C1 segment of cervical spinal cord (tissue), 14 donors: ENCODE results near the gene HINT2.

ENCODE experiments used
- DNase-seq, 14 donors: peaks; one replicate each; lab custom pipeline; 2025; lab: John Stamatoyannopoulos, UW

The HINT2 gene

GRCh38 chr9:35840881-35841644 is 26.2 kb upstream of the HINT2 start:
- no peak for DNase-seq

- no peak for DNase-seq
Measured at GRCh38 chr9:35839926-35840325, 25.1 kb upstream of the HINT2 start.

- no peak for DNase-seq
Measured at GRCh38 chr9:35836595-35836994, 21.8 kb upstream of the HINT2 start.

GRCh38 chr9:35835766-35836165 is 20.9 kb upstream of the HINT2 start:
- DNase-seq, result no peak

- no peak for DNase-seq
Measured at GRCh38 chr9:35835216-35835632, 20.4 kb upstream of the HINT2 start.

GRCh38 chr9:35834260-35835215 is 19.7 kb upstream of the HINT2 start:
- no peak for DNase-seq

- peak in 1 of 14 donors; percentile 42 for DNase-seq
Measured at GRCh38 chr9:35832814-35833213, 18.0 kb upstream of the HINT2 start.

- DNase-seq, result no peak
Measured at GRCh38 chr9:35831040-35831439, 16.2 kb upstream of the HINT2 start.

GRCh38 chr9:35829764-35830096 is 14.9 kb upstream of the HINT2 start:
- DNase-seq, result peak in 1 of 14 donors; percentile 52

GRCh38 chr9:35829084-35829763 is 14.4 kb upstream of the HINT2 start, which contains the start of gene TMEM8B:
TMEM8B (plus strand) TSS chr9:35829228; CDS start chr9:35829448, 220 bp downstream.
- DNase-seq, result peak; percentile 64 to 91 (median 84)

- DNase-seq, result no peak
Measured at GRCh38 chr9:35828716-35829083, 13.9 kb upstream of the HINT2 start, which contains the start of gene FAM221B. FAM221B (minus strand) TSS chr9:35828732; CDS start chr9:35826161, 2,571 bp downstream.

GRCh38 chr9:35827486-35827885 is 12.6 kb upstream of the HINT2 start:
- no peak for DNase-seq

- DNase-seq, result peak in 9 of 14 donors; percentile 8 to 37 (median 14)
Measured at GRCh38 chr9:35826071-35826701, 11.3 kb upstream of the HINT2 start.

- no peak for DNase-seq
Measured at GRCh38 chr9:35822926-35823325, 8.1 kb upstream of the HINT2 start.

- DNase-seq, result no peak
Measured at GRCh38 chr9:35820076-35820475, 5.2 kb upstream of the HINT2 start.

GRCh38 chr9:35818341-35818740 is 3.5 kb upstream of the HINT2 start:
- no peak for DNase-seq

- DNase-seq, result no peak
Measured at GRCh38 chr9:35816708-35817107, 1.9 kb upstream of the HINT2 start.

GRCh38 chr9:35814106-35814840 is 569 bp downstream of the HINT2 start:
- peak in 11 of 14 donors; percentile 32 to 85 (median 78) for DNase-seq

- DNase-seq, result no peak
Measured at GRCh38 chr9:35813434-35814105, 1.3 kb downstream of the HINT2 start.

GRCh38 chr9:35812025-35812602 is 2.7 kb downstream of the HINT2 start, which contains the start of gene SPAG8:
SPAG8 (minus strand) TSS chr9:35812262; CDS start chr9:35812147, 115 bp downstream.
- DNase-seq, result peak; percentile 47 to 95 (median 86)
